Muscle of back (tissue), 11 donors: ENCODE measurements around the gene DAP. TPM values are rescaled to one million over a fixed set of nuclear protein-coding genes. Genes with fewer than 3 reads are reported as not detected.
"Not testable (repeated sequence)": the region's sequence is repeated elsewhere in the genome, so short reads cannot be mapped to it uniquely, and the experiment has no call there.

Source experiments
- DNase-seq, 3 donors: peaks; one replicate each; pipeline versions ENCODE4 v3.0.0 to v3.0.0-alpha.2; 2013
- polyA plus RNA-seq, 10 donors: library from polyadenylated mRNA; unstranded; fragments of 120-200 nt; gene quantifications; one replicate each; pipeline ENCODE4 v1.2.1, GENCODE V29; 2013; ENCODE audit not compliant: insufficient read length in 10 of 10

DAP gene
- polyA plus RNA-seq, 10 donors: 42.7 to 75.7 (median 58.8) TPM

DNA sequence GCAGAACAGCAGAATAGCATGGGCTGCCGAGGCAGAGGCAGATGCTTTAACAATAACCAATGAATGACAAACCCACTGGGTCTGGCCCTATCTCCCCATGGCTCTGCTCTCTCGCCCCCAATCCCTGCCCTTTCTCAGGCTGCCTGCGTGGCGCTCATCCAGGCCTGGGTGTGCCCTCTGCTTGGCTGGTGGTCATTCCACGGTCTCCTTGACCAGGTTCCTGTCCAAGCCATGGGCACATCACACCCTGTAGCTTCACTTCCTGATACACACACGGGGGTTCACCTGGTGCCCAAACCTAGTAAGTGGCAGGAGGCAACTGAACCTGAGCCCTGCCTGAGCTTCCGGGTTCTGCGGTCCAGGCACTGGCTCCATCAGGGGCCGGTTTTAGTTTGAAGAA, 87.6 kb downstream of the DAP start:
- DNase-seq: no peak

DNA sequence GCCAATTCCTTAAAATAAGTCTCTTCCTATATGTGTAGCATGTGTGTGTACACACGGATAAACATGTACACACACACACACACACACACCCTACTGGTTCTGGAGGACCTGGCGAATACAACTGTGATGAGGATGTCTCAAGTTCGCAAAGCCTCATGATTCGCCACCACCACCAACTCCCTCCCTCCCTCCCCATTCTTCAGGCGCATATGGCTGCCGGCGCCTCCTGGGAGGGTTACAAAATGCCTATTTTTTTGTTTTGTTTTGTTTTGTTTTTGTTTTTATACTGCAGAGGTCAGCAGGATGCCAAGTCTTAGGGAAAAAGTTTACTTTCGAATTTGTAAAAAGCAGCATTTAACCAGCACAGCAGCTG, 88.0 kb downstream of the DAP start:
- peak in 1 of 3 donors; percentile 44 for DNase-seq

DNA sequence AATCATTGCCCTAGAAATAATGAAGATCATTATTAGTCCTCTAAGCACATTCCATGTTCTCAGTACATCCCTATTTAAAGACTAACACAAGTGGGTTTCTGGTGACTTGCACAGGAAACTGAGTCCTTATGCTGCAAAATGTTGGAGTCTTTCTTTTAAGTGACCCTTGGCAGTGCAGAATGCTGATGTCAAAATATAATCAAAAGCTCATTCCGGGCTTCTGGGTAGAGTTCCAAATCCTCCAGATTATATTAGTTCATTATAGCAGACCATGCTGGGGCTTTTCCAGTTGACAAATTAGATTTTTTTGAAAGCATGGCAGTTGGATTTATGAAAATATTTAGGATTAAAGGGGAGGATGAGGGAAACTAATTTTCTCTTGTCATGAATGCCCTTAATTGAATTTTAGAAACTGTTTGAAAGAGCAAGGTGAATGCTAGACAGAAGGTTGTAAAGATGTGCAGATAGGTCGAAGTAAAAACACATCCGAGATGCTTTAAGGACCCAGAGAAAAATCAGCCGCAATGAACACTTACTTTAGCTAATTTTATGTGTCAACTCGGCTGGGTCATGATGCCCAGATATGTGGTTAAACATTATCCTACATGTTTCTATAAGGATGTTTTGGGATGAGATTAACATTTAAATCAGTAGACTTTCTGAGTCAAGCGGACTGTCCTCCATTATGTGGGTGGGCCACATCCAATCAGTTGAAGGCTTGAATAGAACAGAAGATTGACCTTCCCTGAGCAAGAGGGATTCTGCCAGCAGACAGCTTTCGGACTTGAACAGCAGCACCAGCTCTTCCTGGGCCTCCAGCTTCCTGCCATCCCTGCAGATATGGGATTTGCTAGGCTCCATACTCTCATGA, 88.7 kb downstream of the DAP start:
- no peak for DNase-seq

DNA sequence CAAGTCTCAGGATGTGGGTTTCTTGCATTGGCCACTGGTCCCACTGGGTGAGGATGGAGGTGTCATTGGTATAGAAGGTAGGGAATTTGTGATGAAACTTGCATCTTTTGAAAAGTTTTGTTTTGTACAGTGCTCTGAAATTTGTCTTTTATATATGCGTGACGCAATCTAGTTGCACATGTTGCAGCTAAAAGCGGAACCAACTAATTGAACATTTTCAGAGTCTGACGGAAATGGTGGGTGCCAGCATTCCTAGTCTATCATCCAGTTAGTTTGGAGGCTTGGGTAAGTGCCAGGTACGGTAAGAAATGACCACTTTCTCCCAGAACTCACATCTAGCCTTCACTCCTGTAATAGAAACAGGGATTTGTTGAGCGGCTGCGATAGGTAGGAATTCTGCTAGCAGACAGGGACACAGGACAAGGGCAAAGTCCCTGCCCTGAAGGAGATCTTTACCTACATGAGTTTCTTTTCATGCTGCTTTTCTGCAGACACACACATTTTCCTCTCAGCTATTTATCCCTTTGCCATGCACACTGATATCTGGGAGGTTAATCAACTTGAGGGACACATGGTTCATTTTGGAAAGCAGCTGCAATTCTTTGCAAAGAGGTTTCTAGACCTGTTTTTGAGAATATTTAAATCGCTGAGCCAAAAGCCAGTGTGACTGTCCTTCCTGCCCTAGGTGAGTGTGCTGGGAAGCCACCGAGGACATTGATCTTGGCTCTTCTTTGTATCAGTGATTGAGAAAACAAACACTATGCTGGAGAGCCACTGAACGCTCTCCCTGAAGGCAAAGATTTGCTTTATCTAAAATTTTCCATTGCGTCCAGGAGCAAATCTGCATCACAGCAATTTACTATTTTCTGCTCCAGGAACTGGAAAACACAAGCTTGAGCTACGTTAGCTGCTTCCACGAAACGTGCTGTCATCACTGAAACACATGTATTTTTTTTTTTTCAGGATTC, 89.7 kb downstream of the DAP start:
- peak in 1 of 3 donors; percentile 60 for DNase-seq

DNA sequence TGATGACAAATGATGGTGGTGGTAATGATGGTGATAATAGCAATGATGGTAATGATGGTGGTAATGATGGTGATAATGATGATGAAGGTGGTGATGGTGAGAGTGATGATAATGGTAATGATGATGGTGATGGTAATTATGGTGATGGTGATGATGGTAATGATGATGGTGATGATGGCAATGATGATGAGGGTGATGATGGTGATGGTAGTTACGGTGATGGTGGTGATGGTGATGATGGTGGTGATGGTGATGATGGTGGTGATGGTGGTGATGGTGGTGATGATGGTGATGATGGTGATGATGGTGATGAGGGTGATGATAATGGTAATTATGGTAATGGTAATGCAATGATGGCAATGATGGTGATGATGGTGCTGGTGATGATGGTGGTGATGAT, 91.1 kb downstream of the DAP start:
- no peak for DNase-seq

DNA sequence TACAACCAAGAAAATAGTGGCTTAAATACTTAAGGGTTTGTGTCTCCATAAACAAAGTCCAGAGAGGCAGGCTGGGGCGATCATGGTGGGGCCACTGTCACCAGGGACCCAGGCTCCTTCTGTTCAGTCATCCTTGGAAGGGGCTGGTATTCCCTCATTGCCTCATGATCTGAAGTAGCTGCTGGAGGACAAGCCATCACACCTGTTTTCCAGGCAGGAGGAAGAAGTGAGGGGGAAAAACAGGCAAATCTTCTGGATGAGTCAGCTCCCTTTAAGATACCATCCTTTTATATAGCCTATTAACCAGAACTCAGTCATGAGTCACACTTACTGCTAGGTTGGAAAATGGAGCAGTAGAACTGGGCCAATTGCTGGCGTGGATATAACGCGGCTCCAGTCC, 92.3 kb downstream of the DAP start:
- DNase-seq: no peak

DNA sequence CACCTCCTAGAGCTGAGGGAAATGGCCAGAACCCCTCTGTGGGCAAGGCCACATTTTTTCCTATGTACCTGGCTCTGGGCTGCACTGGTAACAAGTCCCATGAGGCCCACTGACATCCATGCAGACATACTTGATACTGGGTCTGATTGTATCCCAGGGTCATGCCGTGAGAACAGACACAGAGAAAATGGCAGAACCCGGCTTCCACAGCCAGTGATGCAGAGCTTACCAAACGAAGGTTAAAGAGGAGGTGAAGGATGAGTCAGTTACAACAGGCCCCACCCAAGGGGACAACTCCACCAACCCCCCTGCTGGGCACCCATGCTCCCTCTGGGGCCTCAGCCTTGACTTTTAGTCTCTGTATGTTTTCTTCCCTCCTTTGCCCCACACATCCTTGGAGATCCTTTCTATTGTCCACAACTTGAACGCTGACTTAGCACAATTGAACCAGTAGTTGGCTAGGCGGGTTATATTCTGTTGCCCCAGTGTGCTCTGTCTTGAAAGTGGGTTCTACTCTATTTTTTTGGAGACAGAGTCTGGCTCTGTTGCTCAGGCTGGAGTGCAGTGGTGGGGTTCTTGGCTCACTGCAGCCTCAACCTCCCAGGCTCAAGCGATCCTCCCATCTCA, 93.5 kb downstream of the DAP start:
- DNase-seq: no peak

DNA sequence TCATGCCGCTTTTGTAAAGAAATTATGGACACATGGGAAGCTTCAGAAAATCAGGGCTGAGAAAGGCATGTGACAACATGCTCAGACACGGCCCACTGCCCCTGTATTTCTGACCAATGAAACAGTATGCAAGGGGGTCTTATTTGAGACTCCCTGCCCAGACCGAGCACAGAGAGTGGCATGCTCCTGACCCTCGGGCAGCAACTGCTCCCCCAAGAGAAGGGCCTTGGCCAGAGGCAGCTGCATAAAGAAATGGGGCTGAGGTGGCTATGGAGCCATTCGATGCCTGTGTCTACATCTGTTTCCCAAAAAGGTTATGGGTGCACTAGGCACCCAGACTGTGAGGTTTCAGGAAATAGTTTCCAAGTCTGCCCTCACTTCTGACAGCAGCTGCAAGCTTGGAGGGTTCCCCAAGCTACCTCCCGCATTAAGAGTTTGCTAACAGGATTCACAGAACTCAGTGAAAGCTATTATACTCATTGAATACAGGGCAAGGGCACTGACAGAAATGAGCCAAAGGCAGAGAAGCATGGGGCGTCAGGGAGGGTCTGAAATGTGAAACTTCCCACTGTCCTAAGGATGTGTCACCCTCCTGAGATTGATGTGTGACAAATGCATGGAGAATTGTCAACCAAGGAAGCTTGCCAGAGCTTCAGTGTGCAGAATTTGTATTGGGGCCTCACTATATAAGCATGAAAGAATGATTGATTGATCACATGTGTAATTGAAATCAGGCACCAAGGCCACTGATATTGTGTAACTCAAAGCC, 94.3 kb downstream of the DAP start:
- no peak for DNase-seq

DNA sequence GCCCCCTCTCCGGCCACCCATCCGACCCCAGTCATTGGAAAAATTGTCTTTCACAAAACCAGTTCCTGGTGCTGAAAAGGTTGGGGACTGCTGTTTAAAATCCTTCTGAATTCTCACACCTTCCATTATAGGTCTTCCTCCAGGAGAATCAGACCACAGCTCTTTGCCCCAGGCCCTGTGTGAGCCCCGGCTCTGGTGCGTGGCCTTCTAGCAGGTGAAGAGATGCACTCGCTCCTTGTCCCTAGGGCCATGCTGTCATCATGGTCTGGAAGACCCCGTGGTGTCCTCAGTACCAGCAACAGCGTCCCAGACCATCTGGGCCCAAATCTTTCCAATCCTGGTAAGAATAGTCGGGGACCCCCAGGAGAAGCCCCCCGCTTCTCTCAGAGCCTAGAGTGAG, 95.2 kb downstream of the DAP start:
- DNase-seq: no peak

DNA sequence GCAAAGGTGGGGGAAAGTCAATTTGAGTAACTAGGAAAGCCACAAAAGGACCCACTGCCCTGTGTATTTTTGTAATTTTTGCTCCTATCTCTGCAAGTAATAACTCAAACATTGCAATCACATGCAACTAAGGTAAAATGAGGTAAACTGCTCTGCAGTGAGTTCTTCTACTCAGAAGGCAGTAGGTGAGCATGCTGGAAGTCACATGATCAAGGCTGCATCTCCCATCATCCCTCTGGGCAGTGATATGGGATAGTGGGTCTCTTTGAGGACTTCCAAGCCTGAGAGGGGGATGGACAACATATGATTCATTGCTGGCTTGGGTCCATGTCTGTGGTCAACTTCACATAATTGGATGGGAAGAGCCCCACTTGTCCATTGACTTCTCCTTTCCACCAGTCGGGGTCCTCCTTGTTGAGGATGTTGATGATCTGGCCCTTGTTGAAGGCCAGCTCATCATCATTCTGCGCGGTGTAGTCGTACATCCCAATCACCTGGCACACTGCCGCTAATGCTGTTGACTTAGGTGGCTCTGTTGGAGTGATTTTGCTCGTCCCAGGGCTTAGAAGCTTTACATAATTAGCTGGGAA, 96.8 kb downstream of the DAP start:
- DNase-seq: not testable (repeated sequence)

DNA sequence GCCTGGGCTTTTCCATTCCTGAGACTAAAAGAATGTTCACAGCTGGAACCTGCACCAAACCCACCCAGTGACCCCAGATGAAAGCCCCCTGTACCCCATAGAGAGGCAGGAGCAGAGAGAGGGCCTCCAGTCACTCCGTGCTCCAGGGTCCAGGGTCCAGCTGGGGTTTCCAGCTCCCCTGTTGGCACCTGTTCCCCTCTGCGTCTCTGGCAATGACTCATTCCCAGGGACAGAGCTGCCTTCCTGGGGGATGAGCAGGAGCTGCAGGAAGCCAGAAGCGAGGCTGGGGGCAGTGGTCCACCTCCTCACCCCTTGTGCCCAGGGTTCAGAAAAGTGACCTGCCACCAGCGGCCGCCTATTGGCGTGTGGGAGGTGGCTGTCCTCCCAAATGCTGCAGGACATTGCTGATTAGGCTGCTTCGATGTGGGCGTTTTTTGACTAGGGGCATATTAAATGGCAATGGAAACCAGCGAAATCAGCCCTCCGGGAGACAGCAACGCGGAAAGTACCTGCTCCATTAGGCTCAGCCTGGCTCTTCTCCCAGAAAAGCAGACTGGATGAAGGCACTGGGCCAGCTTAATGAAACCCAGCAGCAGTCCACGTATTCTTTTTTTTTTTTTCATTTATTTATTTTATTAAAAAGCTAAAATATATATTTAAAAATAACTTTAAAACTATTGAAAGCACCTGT, 97.4 kb downstream of the DAP start:
- DNase-seq: peak; percentile 49 to 79 (median 72)

DNA sequence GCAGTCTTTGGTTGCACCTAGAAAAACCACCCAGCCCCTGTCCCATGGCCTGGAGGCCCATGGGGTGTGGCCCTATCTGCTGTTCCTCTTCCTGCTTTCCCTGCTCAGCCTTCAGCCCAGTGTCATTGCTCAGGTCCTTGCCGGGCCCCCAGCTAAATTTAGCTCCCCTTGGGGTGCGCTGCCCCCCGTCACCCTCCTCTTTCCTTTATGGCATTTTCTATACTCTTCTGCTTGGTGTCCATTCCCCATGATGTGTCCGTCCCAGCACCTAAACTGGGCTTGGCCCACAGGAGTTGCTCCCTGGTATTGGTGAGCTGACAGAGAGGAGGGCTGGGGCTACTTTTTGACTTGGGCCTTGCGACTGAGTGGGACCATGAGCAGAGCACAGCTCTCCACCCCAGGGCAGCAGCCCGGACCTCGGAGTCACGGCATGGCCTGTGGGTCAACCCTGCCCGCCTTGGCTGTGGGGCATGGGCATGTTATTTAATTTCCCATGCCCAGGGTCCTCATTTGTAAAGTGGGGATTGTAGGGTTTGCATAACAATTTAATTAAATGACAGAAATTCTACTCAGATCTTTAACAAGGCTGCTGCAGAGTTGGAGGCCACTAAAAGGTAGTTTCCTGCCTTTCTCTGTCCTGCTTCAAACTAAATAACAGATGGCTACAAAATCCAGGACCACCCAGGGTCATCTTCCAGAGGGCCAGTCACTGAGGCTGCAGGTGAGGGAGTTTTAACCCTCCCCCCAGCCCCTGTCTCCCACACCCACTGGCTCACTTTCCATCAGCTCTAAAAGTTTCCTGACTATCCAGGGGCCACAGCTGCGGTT, 98.2 kb downstream of the DAP start:
- DNase-seq: no peak

DNA sequence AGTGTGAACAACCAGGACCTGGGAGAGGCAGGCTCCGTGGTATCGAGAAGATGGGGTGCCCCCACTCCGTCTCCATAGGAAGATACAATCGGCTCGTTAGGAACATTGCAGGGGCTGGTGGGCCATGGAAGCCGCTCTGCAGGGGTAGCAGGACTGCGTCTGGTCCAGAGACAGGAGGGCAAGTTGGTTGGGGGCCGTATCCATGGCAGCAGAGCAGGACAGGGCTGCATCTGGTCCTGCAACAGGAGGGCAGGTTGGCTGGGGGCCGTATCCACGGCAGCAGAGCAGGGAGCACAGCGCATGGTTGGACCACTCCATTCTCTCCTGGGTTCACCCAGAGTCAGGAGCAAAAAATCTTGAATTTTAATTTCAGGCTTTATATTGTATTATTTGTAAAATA, 99.0 kb downstream of the DAP start:
- DNase-seq: no peak

DNA sequence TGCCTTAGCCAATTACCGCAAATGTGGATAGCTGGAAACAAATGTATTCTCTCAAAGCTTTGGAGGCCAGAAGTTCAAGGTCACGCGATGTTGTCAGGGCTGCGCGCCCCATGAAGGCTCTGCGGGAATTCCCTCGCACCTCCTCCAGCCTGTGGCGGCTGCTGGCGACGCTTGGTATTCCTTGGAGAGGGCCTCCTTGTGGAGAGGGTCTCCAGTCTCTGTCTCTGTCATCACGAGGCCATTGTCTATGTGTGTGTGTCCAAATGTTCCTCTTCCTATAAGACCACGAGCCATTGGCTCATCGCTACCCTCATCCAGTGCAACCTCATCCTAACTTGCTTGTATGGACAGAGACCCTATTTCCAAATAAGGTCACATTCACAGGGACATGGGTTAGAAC, 99.6 kb downstream of the DAP start:
- DNase-seq: no peak

DNA sequence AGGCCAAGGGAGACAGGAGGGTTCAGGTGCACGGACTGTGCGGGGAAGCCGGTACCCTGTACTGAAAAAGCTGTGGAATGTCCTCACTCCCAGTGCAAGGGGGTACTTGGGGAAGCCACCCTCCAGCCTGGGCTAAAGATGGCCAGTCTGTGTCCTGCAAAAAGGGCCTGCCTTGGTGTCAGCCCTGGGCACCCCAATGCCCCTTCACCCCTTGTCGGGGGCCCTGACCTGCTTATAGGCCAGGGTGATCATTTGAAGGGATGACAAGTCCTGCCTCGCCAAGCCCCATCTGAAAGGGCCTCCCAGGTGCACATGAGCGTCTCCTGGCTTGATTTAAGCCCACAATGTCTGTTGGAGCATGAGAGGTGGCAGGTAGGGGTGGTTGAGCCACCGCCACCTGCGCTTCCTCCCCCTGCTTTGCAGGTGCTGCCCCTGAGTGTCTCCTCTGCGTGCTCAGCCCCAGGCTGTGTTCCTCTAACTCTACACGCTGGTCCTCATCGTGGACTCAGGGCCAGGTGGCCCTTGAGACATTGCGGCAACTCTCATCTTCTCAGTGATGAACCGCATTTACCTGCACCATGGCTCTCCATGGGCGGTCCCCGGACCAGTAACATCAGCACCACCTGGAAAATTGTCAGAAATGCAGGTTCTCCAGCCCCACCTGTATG, 100.2 kb downstream of the DAP start:
- no peak for DNase-seq

DNA sequence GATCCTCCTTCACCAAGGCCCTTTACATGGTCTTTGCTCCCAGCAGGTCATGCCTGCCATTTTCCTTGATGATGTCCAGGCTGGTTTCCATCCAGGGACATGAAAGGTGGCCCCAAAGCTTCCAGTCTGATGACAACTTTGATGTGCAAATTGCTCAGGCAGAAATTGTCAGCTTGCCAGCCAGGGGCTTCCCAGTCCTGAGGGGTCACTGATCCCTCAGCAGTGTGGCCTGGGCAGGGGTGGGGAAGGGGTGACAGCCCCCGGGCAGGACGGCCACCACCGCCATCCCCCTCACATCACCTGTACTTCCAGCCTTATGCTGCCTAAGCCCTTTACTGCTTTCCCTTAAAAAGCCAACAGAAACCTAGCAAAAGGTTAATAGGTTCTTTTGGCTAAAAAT, 100.9 kb downstream of the DAP start:
- DNase-seq: no peak

DNA sequence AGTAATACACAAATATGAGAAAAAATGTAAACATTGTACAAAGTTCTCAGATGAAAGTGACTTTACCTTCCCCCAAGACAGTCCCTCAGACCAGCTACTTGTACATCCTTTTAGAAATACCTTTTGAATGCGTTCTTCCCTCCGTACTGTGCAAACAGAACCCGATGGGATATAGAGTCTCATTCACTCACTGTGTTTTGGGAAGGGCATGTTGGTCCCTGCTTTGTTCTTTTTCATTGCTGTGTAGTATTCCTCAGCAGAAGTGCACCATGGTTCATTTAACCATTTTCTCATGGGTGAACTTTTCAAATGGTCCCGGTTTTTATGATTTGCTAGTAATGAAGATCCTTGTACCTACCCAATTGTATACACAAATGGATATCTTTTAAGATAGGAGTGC, 102.8 kb downstream of the DAP start:
- no peak for DNase-seq

DNA sequence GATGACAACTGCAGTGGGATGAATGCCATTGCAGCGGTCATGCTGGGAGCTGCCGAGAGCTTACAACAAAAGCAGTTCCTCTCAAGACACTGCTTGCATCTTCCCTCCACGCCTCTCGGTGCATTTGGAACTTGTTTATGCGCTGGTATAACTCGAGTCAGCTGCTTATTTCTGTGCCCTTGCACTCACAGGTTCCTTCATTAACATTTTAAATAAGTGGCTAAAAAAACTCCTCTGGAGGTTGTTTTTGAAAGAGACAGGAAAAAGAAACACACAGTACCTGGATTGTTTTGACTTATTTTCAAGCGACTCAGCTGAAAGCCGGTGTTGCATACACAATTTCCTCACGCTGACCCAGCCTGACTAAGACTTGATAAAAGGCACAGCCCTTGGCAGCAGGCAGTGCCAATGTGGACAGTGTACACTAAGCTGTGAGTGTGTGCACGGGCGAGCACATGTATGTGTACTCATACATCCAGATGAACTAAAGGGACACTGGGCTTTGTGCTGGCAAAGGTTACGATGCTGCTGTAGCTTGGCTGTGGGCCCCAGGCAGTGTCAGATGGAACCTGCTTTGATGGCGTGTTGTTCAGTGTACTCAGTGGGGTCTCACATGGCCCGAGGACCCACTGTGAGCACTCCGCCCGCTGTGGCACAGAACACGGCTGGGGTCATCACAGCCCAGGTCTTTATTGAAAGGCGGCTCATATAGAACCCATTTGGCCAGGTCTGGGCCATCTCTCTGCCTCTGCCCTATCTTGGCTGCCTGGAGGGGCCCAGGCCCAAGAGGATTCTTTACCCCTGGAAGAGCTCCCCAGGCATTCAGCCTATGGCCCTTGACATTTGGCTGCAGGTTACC, 104.8 kb downstream of the DAP start:
- DNase-seq: no peak
